WTC11 (cell line): ENCODE results near the gene GREM1.

ENCODE experiments used
- FOXP1 ChIP-seq: sonication (generic); formaldehyde crosslinking; IDR thresholded peaks from 2 replicates; pipeline ENCODE4 v1.8.0; 2022; ENCODE audit warnings: missing genetic modification reagents, mild to moderate bottlenecking, moderate library complexity, borderline replicate concordance
- MYBL2 ChIP-seq: sonication (generic); formaldehyde crosslinking; IDR thresholded peaks from 2 replicates; pipeline ENCODE4 v1.8.1; 2023; ENCODE audit warnings: mild to moderate bottlenecking, moderate library complexity, missing genetic modification reagents
- NFE2L1 ChIP-seq: sonication (generic); formaldehyde crosslinking; IDR thresholded peaks from 2 replicates; pipeline ENCODE4 v1.8.1; 2023; ENCODE audit warnings: missing genetic modification reagents
- SMAD3 ChIP-seq: sonication (generic); formaldehyde crosslinking; IDR thresholded peaks from 2 replicates; pipeline ENCODE4 v1.8.0; 2022; ENCODE audit warnings: missing genetic modification reagents, mild to moderate bottlenecking, borderline replicate concordance
- ZNF232 ChIP-seq: sonication (generic); formaldehyde crosslinking; IDR thresholded peaks from 2 replicates; pipeline ENCODE4 v1.8.0; 2022; ENCODE audit warnings: mild to moderate bottlenecking, missing genetic modification reagents
- TF ChIP-seq, protein P1 (sequence below): sonication (generic); formaldehyde crosslinking; IDR thresholded peaks from 2 replicates; pipeline ENCODE4 v1.8.1; 2022; ENCODE audit warnings: low read depth, missing genetic modification reagents, borderline replicate concordance
- TF ChIP-seq, protein P2 (sequence below): sonication (generic); formaldehyde crosslinking; IDR thresholded peaks from 2 replicates; pipeline ENCODE4 v1.8.0; 2022; ENCODE audit warnings: mild to moderate bottlenecking, missing genetic modification reagents
- TF ChIP-seq, protein P3 (sequence below): fragments of 200-600 bp; IDR thresholded peaks from 2 replicates; pipeline ENCODE4 v1.8.0; 2022; ENCODE audit warnings: antibody characterized with exemption
- TF ChIP-seq, protein P4 (sequence below): sonication (generic); formaldehyde crosslinking; IDR thresholded peaks from 2 replicates; pipeline ENCODE4 v1.8.0; 2022; ENCODE audit warnings: mild to moderate bottlenecking, missing genetic modification reagents
- TF ChIP-seq, protein P5 (sequence below): sonication (generic); formaldehyde crosslinking; IDR thresholded peaks from 2 replicates; pipeline ENCODE4 v1.8.1; 2023; ENCODE audit warnings: mild to moderate bottlenecking, missing genetic modification reagents, moderate library complexity
- TF ChIP-seq, protein P6 (sequence below): sonication (generic); formaldehyde crosslinking; IDR thresholded peaks from 2 replicates; pipeline ENCODE4 v1.8.0; 2022; ENCODE audit warnings: mild to moderate bottlenecking, missing genetic modification reagents
- TF ChIP-seq, protein P7 (sequence below): sonication (generic); formaldehyde crosslinking; conservative IDR thresholded peaks from 2 replicates; pipeline ENCODE4 v1.8.1; 2022; ENCODE audit warnings: mild to moderate bottlenecking, missing genetic modification reagents
- TF ChIP-seq, protein P8 (sequence below): sonication (generic); formaldehyde crosslinking; IDR thresholded peaks from 2 replicates; pipeline ENCODE4 v1.8.0; 2023; ENCODE audit warnings: mild to moderate bottlenecking, missing genetic modification reagents

DNA sequence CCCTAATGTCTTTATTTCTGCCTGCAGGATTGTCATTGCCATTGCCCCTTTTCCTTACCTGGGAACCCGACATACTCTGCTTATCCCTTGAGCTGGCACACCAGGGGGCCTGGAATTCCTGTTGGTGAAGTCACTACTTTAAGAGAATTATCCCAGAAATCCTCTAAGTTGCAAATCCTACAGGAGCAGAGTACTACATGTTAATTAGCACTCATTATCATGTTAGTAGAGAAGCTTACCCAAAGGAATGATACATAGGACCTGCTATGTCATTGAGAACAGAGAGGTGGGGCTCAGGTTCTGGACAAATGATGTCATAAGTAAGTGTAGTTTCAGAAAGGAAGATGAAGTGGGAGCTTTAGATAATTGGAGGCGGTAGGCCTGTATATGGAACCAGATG, 48.9 kb upstream of the GREM1 start:
- TF ChIP-seq, protein P1, sequence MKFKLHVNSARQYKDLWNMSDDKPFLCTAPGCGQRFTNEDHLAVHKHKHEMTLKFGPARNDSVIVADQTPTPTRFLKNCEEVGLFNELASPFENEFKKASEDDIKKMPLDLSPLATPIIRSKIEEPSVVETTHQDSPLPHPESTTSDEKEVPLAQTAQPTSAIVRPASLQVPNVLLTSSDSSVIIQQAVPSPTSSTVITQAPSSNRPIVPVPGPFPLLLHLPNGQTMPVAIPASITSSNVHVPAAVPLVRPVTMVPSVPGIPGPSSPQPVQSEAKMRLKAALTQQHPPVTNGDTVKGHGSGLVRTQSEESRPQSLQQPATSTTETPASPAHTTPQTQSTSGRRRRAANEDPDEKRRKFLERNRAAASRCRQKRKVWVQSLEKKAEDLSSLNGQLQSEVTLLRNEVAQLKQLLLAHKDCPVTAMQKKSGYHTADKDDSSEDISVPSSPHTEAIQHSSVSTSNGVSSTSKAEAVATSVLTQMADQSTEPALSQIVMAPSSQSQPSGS, result no peak
- TF ChIP-seq, protein P2, sequence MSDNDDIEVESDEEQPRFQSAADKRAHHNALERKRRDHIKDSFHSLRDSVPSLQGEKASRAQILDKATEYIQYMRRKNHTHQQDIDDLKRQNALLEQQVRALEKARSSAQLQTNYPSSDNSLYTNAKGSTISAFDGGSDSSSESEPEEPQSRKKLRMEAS (CRISPR knock-in tag), result no peak
- TF ChIP-seq SMAD3 (CRISPR knock-in tag), result no peak
- TF ChIP-seq, protein P3, sequence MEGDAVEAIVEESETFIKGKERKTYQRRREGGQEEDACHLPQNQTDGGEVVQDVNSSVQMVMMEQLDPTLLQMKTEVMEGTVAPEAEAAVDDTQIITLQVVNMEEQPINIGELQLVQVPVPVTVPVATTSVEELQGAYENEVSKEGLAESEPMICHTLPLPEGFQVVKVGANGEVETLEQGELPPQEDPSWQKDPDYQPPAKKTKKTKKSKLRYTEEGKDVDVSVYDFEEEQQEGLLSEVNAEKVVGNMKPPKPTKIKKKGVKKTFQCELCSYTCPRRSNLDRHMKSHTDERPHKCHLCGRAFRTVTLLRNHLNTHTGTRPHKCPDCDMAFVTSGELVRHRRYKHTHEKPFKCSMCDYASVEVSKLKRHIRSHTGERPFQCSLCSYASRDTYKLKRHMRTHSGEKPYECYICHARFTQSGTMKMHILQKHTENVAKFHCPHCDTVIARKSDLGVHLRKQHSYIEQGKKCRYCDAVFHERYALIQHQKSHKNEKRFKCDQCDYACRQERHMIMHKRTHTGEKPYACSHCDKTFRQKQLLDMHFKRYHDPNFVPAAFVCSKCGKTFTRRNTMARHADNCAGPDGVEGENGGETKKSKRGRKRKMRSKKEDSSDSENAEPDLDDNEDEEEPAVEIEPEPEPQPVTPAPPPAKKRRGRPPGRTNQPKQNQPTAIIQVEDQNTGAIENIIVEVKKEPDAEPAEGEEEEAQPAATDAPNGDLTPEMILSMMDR, result no peak
- TF ChIP-seq, protein P4, sequence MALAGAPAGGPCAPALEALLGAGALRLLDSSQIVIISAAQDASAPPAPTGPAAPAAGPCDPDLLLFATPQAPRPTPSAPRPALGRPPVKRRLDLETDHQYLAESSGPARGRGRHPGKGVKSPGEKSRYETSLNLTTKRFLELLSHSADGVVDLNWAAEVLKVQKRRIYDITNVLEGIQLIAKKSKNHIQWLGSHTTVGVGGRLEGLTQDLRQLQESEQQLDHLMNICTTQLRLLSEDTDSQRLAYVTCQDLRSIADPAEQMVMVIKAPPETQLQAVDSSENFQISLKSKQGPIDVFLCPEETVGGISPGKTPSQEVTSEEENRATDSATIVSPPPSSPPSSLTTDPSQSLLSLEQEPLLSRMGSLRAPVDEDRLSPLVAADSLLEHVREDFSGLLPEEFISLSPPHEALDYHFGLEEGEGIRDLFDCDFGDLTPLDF (CRISPR knock-in tag), result no peak
- TF ChIP-seq, protein P5, sequence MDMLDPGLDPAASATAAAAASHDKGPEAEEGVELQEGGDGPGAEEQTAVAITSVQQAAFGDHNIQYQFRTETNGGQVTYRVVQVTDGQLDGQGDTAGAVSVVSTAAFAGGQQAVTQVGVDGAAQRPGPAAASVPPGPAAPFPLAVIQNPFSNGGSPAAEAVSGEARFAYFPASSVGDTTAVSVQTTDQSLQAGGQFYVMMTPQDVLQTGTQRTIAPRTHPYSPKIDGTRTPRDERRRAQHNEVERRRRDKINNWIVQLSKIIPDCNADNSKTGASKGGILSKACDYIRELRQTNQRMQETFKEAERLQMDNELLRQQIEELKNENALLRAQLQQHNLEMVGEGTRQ (CRISPR knock-in tag), result no peak
- TF ChIP-seq, protein P6, sequence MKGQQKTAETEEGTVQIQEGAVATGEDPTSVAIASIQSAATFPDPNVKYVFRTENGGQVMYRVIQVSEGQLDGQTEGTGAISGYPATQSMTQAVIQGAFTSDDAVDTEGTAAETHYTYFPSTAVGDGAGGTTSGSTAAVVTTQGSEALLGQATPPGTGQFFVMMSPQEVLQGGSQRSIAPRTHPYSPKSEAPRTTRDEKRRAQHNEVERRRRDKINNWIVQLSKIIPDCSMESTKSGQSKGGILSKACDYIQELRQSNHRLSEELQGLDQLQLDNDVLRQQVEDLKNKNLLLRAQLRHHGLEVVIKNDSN (CRISPR knock-in tag), result no peak
- TF ChIP-seq, protein P7, sequence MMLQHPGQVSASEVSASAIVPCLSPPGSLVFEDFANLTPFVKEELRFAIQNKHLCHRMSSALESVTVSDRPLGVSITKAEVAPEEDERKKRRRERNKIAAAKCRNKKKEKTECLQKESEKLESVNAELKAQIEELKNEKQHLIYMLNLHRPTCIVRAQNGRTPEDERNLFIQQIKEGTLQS (CRISPR knock-in tag), result no peak
- TF ChIP-seq FOXP1, result no peak
- TF ChIP-seq, protein P8, sequence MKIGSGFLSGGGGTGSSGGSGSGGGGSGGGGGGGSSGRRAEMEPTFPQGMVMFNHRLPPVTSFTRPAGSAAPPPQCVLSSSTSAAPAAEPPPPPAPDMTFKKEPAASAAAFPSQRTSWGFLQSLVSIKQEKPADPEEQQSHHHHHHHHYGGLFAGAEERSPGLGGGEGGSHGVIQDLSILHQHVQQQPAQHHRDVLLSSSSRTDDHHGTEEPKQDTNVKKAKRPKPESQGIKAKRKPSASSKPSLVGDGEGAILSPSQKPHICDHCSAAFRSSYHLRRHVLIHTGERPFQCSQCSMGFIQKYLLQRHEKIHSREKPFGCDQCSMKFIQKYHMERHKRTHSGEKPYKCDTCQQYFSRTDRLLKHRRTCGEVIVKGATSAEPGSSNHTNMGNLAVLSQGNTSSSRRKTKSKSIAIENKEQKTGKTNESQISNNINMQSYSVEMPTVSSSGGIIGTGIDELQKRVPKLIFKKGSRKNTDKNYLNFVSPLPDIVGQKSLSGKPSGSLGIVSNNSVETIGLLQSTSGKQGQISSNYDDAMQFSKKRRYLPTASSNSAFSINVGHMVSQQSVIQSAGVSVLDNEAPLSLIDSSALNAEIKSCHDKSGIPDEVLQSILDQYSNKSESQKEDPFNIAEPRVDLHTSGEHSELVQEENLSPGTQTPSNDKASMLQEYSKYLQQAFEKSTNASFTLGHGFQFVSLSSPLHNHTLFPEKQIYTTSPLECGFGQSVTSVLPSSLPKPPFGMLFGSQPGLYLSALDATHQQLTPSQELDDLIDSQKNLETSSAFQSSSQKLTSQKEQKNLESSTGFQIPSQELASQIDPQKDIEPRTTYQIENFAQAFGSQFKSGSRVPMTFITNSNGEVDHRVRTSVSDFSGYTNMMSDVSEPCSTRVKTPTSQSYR (CRISPR knock-in tag), result no peak
- no peak for TF ChIP-seq MYBL2
- no peak for TF ChIP-seq NFE2L1 (CRISPR knock-in tag)
- TF ChIP-seq ZNF232 (CRISPR knock-in tag), result no peak
